Stimulated activated CD4-positive, alpha-beta T cell treated with anti-CD3 and anti-CD28 coated beads, Interleukin-15, amount 100 ng/mL, for 48 hours (primary cell): ENCODE measurements around the gene GJA1.

ENCODE experiments used
- DNase-seq, 2 donors: peaks; one replicate each; pipeline ENCODE4 v3.0.0-alpha.2; 2020; ENCODE audit warnings: low read depth in 2 of 2

GJA1 gene

GRCh38 chr6:121482751-121483150, 47.3 kb downstream of the GJA1 start:
- DNase-seq: no peak

- no peak for DNase-seq
Observed at GRCh38 chr6:121485359-121485811, 49.9 kb downstream of the GJA1 start.

DNA sequence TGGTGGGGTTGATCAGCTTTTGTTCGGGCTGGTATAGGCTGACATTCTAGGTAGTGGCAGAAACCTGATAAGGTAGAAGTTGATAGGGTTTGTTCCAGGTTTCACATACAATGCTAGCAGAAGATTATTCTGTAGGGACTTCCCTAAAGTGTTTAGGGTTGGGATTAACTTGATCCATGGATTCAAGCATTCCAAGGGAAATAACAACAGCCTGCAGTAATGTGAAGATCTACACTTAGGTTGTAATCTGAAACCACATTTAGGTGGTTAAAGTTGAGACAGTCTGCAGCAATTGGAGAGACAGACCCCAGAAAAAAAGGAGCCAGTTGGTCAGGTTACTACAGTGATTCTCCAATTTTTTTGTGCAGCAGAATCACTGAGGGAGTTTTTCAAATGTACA, 56.1 kb downstream of the GJA1 start:
- no peak for DNase-seq

DNA sequence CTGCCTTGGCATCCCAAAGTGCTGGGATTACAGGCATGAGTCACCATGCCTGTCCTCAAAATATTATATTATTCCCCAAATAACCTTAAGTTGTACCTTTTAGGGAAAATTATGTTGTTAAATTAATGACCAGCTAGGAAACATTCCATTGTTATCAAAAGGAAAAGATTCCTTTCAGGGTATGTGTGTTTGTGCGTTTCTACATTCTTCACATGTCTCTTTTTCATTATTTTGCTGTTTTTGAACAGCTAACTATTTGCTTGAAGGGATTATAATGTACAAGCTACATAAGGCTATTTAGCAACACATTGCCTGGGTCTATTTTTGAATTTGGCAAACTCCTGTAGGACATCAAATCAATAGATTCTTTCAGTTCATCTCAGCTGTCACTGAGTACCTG, 57.1 kb downstream of the GJA1 start:
- DNase-seq: no peak

GRCh38 chr6:121497970-121498375, 62.5 kb downstream of the GJA1 start:
- DNase-seq: no peak

DNA sequence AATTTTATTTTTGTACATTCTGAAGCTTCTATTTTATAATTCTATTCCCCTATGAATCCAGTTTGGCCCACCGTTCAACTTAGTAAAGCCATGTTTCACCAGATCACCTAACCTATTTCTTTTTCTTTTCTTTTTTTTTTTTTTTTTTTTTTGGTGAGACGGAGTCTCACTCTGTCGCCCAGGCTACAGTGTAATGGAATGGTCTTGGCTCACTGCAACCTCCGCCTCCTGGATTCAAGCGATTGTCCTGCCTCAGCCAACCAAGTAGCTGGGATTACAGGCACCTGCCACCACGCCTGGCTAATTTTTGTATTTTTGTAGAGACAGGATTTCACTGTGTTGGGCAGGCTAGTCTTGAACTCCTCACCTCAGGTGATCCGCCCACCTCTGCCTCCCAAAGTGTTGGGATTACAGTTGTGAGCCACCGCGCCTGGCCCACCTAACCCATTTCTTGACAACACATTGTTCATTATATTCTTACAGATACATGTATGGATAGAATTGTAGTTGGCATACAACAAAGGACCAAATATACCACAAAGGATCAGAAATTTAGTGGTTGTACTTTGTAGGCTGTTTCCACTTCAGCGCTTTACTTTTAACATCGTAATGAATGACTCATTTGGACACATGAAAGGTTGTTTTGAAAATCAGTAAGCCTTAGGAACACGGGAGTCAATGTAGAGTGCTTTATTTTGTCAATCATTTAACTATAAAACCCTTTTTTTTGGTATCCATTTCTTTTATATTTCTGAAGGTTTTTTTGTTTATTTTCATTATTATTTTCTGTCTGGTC, 63.2 kb downstream of the GJA1 start:
- no peak for DNase-seq
